ENCODE measurements around the gene LARGE1. TPM values are rescaled to one million over a fixed set of nuclear protein-coding genes. Genes with fewer than 3 reads are reported as not detected.

LARGE1 gene
- total and polyA plus RNA-seq, 2 of the 13 experiments (the other 11 are each of a cell fraction or from before 2014, with no cell fraction given), result 8.4 to 11.0 TPM

GRCh38 chr22:33580310-33580709, 340.0 kb downstream of the LARGE1 start:
- Histone ChIP-seq H2AFZ (ENCODE audit: low read length) (no peak overlapping the region), H3K27ac (ENCODE audit: extremely low read length, insufficient read depth, low read length) (no peak overlapping the region), H3K36me3 (replicated peaks in 1 of 2; ENCODE audit: control insufficient read depth in 1 of 2, insufficient read depth in 2 of 2, low read length in 2 of 2) (no peaks in the 10 kb centered on the region), H3K9ac (ENCODE audit: insufficient read depth, low read depth, low read length) (no peak overlapping the region), H3K4me2 (ENCODE audit: low read depth, low read length) (no peak overlapping the region), H3K27me3 (ENCODE audit: control insufficient read depth in 1 of 2, insufficient read depth in 2 of 2, low read length in 2 of 2) (no peaks in the 10 kb centered on the region), H3K4me1 (ENCODE audit: insufficient read depth, low read length) (peaks cover 47% of the 10 kb centered on the region), H3K4me3 (replicated peaks in 1 of 3; ENCODE audit: insufficient read depth in 1 of 3, low read depth in 2 of 3, low read length in 3 of 3) (no peak overlapping the region), H3K9me3 (ENCODE audit: low read length) (no peaks in the 10 kb centered on the region), H4K20me1 (ENCODE audit: insufficient read depth, low read length) (no peaks in the 10 kb centered on the region), H3K79me2 (ENCODE audit: insufficient read depth, low read length) (peaks cover 4% of the 10 kb centered on the region)
- intact Hi-C loops (cut with micrococcal nuclease; ENCODE audit: unreplicated experiment) (loop anchor here (5.0 kb wide), 1 partner anchor 337 kb away; no protein-coding TSS in a partner anchor), in situ Hi-C loops (cut with HindIII; ENCODE audit: extremely low pct_ligation_motif_present, low pct_unique_long_range_greater_than_20kb) (no loop called here)
- POLR2A ChIA-PET, result interaction anchor here (0.9 to 3.0 kb wide), 2 partner anchors 61 to 278 kb away, joined by 3 to 19 read pairs; no protein-coding TSS in a partner anchor
- no peak for ATAC-seq
- 89% methylated on average over 7 of the region's 7 CpGs for WGBS (ENCODE audit: low lambda C conversion rate)
- CTCF ChIA-PET (ENCODE audit: low intra/inter-chr PET ratio, low total read pairs), result interaction anchor here (3.0 kb wide), 2 partner anchors 61 to 278 kb away, joined by 31 to 76 read pairs; no protein-coding TSS in a partner anchor
- TF ChIP-seq ZNF333 (CRISPR knock-in tag; IDR thresholded peaks at IDR 0.05; ENCODE audit: borderline replicate concordance) (no peak), PLSCR1 (CRISPR knock-in tag; IDR thresholded peaks at IDR 0.05; ENCODE audit: borderline replicate concordance) (no peak), ZNF10 (CRISPR knock-in tag; IDR thresholded peaks at IDR 0.05; ENCODE audit: borderline replicate concordance, low read depth) (no peak), ZMYM2 (CRISPR knock-in tag; IDR thresholded peaks at IDR 0.05) (no peak), ONECUT2 (CRISPR knock-in tag; IDR thresholded peaks at IDR 0.05) (no peak), GABPB1 (CRISPR knock-in tag; IDR thresholded peaks at IDR 0.05) (no peak), PLRG1 (conservative IDR thresholded peaks at IDR 0.05) (no peak), MLX (CRISPR knock-in tag; IDR thresholded peaks at IDR 0.05) (no peak), BRD4 (CRISPR knock-in tag; IDR thresholded peaks at IDR 0.05) (no peak), NR2C2 (CRISPR knock-in tag; IDR thresholded peaks at IDR 0.05; ENCODE audit: borderline replicate concordance) (no peak), ZNF362 (CRISPR knock-in tag; IDR thresholded peaks at IDR 0.05; ENCODE audit: borderline replicate concordance) (no peak), NFRKB (IDR thresholded peaks at IDR 0.05) (no peak), NONO (IDR thresholded peaks at IDR 0.05) (no peak), NONO (CRISPR knock-in tag; conservative IDR thresholded peaks at IDR 0.05) (no peak), ZBTB37 (CRISPR knock-in tag; IDR thresholded peaks at IDR 0.05) (no peak), TEF (CRISPR knock-in tag; IDR thresholded peaks at IDR 0.05) (no peak), ZSCAN29 (CRISPR knock-in tag; conservative IDR thresholded peaks at IDR 0.05) (no peak), EZH2 (conservative IDR thresholded peaks at IDR 0.05; ENCODE audit: low read depth, low read length) (no peak)
- FAIRE-seq, result no peak
- no TSS peak for BruUV-seq (replicated peaks)
- DNase-seq (ENCODE audit: low spot score), result no peak
